SK-N-SH (cell line): ENCODE data around the gene CD300E. TPM values are rescaled to one million over a fixed set of nuclear protein-coding genes. Genes with fewer than 3 reads are reported as not detected.

Experiments
- CTCF ChIA-PET: fragments of 300-600, 350-600 bp; formaldehyde crosslinking; extraction: SDS; loops from one replicate; lab custom pipeline; 2021; lab: Yijun Ruan, JAX
- POLR2A ChIA-PET: fragments of 350-600 bp; sonication (Branson Sonifier 250); formaldehyde crosslinking; extraction: SDS; loops from one replicate; lab custom pipeline; 2020; ENCODE audit warnings: antibody characterized with exemption, inconsistent platforms; lab: Yijun Ruan, JAX
- DNase-seq: peaks from one replicate; pipeline ENCODE4 v3.0.0; 2012
- H2AFZ ChIP-seq: fragments of 200-600 bp; sonication (generic); 2 replicates; pipeline ENCODE4 v1.8.1; 2016; ENCODE audit warnings: antibody characterized with exemption, mild to moderate bottlenecking, low read depth
- H3F3A ChIP-seq: fragments of 200-600 bp; sonication (generic); replicated peaks from 2 replicates; pipeline ENCODE3; 2016; ENCODE audit warnings: antibody characterized with exemption, mild to moderate bottlenecking; ENCODE audit not compliant: insufficient read depth
- H3K27ac ChIP-seq, 2 experiments: fragments of 200-500 bp in 1 of 2; fragments of 200-600 bp in 1 of 2; sonication (Bioruptor generic) in 1 of 2; sonication (generic), shearing (Covaris generic) in 1 of 2; 2 replicates each; pipeline versions ENCODE4 v1.5.1 to v1.6.1; 2014 to 2016; ENCODE audit warnings: low read depth in 2 of 2, inconsistent platforms in 1 of 2, low read length in 1 of 2, mild to moderate bottlenecking in 1 of 2, mixed read lengths in 1 of 2
- H3K27me3 ChIP-seq: fragments of 200-600 bp; sonication (generic), shearing (Covaris generic); 2 replicates; pipeline ENCODE4 v1.6.1; 2016; ENCODE audit warnings: mixed run types; ENCODE audit not compliant: insufficient read depth
- H3K36me3 ChIP-seq, 2 experiments: fragments of 200-500 bp in 1 of 2; fragments of 200-600 bp in 1 of 2; sonication (Bioruptor generic) in 1 of 2; sonication (generic) in 1 of 2; replicated peaks in 1 of 2; 2 replicates each; pipeline versions ENCODE3 to v1.5.1; 2014 to 2016; ENCODE audit warnings: low read length in 1 of 2, mild to moderate bottlenecking in 1 of 2; ENCODE audit not compliant: insufficient read depth in 2 of 2, control insufficient read depth in 1 of 2
- H3K4me1 ChIP-seq, 2 experiments: fragments of 200-500 bp in 1 of 2; fragments of 200-600 bp in 1 of 2; sonication (Bioruptor generic) in 1 of 2; sonication (generic), shearing (Covaris generic) in 1 of 2; 2 replicates each; pipeline versions ENCODE4 v1.5.1 to v1.6.1; 2014 to 2016; ENCODE audit warnings: low read depth in 1 of 2, low read length in 1 of 2, mixed run types in 1 of 2; ENCODE audit not compliant: insufficient read depth in 2 of 2, control insufficient read depth in 1 of 2
- H3K4me2 ChIP-seq: fragments of 200-600 bp; sonication (generic), shearing (Covaris generic); 2 replicates; pipeline ENCODE4 v1.6.1; 2017; ENCODE audit warnings: mixed run types
- H3K4me3 ChIP-seq, 2 experiments: fragments of 200-500 bp in 1 of 2; fragments of 200-600 bp in 1 of 2; sonication (Bioruptor generic) in 1 of 2; sonication (generic), shearing (Covaris generic) in 1 of 2; 2 replicates each; pipeline versions ENCODE4 v1.5.1 to v1.8.1; 2014 to 2016; ENCODE audit warnings: low read depth in 2 of 2, inconsistent platforms in 1 of 2, low read length in 1 of 2, mild to moderate bottlenecking in 1 of 2, mixed read lengths in 1 of 2, moderate library complexity in 1 of 2
- H3K79me2 ChIP-seq: fragments of 200-600 bp; sonication (generic); 2 replicates; pipeline ENCODE4 v1.8.1; 2017; ENCODE audit warnings: mild to moderate bottlenecking; ENCODE audit not compliant: insufficient read depth
- H3K9ac ChIP-seq: fragments of 200-600 bp; sonication (generic); 2 replicates; pipeline ENCODE4 v1.6.1; 2017; ENCODE audit warnings: mixed run types
- H3K9me2 ChIP-seq: fragments of 200-600 bp; sonication (generic); 2 replicates; pipeline ENCODE4 v1.6.1; 2017; ENCODE audit warnings: mixed run types
- H3K9me3 ChIP-seq: fragments of 200-600 bp; sonication (generic); 2 replicates; pipeline ENCODE4 v1.6.1; 2017; ENCODE audit warnings: mixed run types, mild to moderate bottlenecking, moderate library complexity
- H4K20me1 ChIP-seq: fragments of 200-600 bp; sonication (generic); 2 replicates; pipeline ENCODE4 v1.6.1; 2017; ENCODE audit warnings: mild to moderate bottlenecking, mixed run types; ENCODE audit not compliant: insufficient read depth
- ELF1 ChIP-seq: IDR thresholded peaks from 2 replicates; pipeline ENCODE4 v1.4.0; 2012
- EP300 ChIP-seq, 2 experiments: IDR thresholded peaks; 2 replicates each; pipeline versions ENCODE4 v1.4.0 to v1.6.1; 2012; ENCODE audit warnings: borderline replicate concordance in 1 of 2, low read depth in 1 of 2, low read length in 1 of 2
- EZH2phosphoT487 ChIP-seq: fragments of 200-600 bp; sonication (generic); IDR thresholded peaks from 2 replicates; pipeline ENCODE4 v1.6.1; 2017; ENCODE audit warnings: low read depth, mixed run types, mild to moderate bottlenecking, antibody characterized with exemption, moderate library complexity, borderline replicate concordance
- FOXM1 ChIP-seq: IDR thresholded peaks from 2 replicates; pipeline ENCODE4 v1.4.0; 2012; ENCODE audit warnings: low read depth, mild to moderate bottlenecking
- GATA2 ChIP-seq: sonication (generic); formaldehyde crosslinking; IDR thresholded peaks from 2 replicates; pipeline ENCODE4 v1.5.0; 2020; ENCODE audit warnings: mild to moderate bottlenecking, missing genetic modification reagents
- JUND ChIP-seq: IDR thresholded peaks from 2 replicates; pipeline ENCODE4 v1.4.0; 2012
- MEF2A ChIP-seq: IDR thresholded peaks from 2 replicates; pipeline ENCODE4 v1.4.0; 2012; ENCODE audit warnings: low read depth, borderline replicate concordance
- MXI1 ChIP-seq: IDR thresholded peaks from 2 replicates; pipeline ENCODE4 v1.6.1; 2012; ENCODE audit warnings: mild to moderate bottlenecking, low read depth, low read length, improper control_type of control experiment
- NFIC ChIP-seq: IDR thresholded peaks from 2 replicates; pipeline ENCODE4 v1.4.0; 2012; ENCODE audit warnings: borderline replicate concordance
- NRF1 ChIP-seq: IDR thresholded peaks from 2 replicates; pipeline ENCODE4 v1.6.1; 2012; ENCODE audit warnings: low read depth, mild to moderate bottlenecking, low read length
- POLR2AphosphoS5 ChIP-seq: IDR thresholded peaks from 2 replicates; pipeline ENCODE4 v1.6.1; 2012; ENCODE audit warnings: low read depth, low read length
- RFX5 ChIP-seq: IDR thresholded peaks from 2 replicates; pipeline ENCODE4 v1.6.1; 2012; ENCODE audit warnings: mild to moderate bottlenecking, improper control_type of control experiment, low read length
- SIN3A ChIP-seq: IDR thresholded peaks from 2 replicates; pipeline ENCODE4 v1.6.1; 2012; ENCODE audit warnings: low read depth, mild to moderate bottlenecking, low read length, moderate library complexity, borderline replicate concordance
- TAF1 ChIP-seq: IDR thresholded peaks from 2 replicates; pipeline ENCODE4 v1.6.1; 2012; ENCODE audit warnings: low read depth, mild to moderate bottlenecking, low read length, moderate library complexity, borderline replicate concordance
- TCF12 ChIP-seq: IDR thresholded peaks from 2 replicates; pipeline ENCODE4 v1.4.0; 2012
- TEAD4 ChIP-seq: IDR thresholded peaks from 2 replicates; pipeline ENCODE4 v1.4.0; 2012; ENCODE audit warnings: mild to moderate bottlenecking, borderline replicate concordance; ENCODE audit not compliant: insufficient read depth
- YY1 ChIP-seq: IDR thresholded peaks from 2 replicates; pipeline ENCODE4 v1.4.0; 2012; ENCODE audit warnings: low read depth, mild to moderate bottlenecking
- WGBS: methylation state at CpG from one replicate; pipeline ENCODE4 v1.1.6; 2017; ENCODE audit warnings: low lambda C conversion rate; 5-methylcytosine and 5-hydroxymethylcytosine counted together
- polyA plus RNA-seq, 3 experiments: library from polyadenylated mRNA; depleted of rRNA; stranded (reverse); fragments of >200 nt; gene quantifications; 2 replicates each; pipeline ENCODE4 v1.2.3, GENCODE V29; 2012
- TF ChIP-seq, protein P1 (sequence below): fragments of 150-350 bp; IDR thresholded peaks from 2 replicates; pipeline ENCODE4 v1.6.1; 2016; ENCODE audit warnings: mild to moderate bottlenecking, low read depth, low read length
- TF ChIP-seq, protein P2 (sequence below): IDR thresholded peaks from 2 replicates; pipeline ENCODE4 v1.6.1; 2012; ENCODE audit warnings: mild to moderate bottlenecking, low read depth, low read length, moderate library complexity
- TF ChIP-seq, protein P3 (sequence below): IDR thresholded peaks from 2 replicates; pipeline ENCODE4 v1.4.0; 2012; ENCODE audit warnings: low read depth
- TF ChIP-seq, protein P4 (sequence below): IDR thresholded peaks from 2 replicates; pipeline ENCODE4; 2012
- TF ChIP-seq, protein P5 (sequence below): IDR thresholded peaks from 2 replicates; pipeline ENCODE4 v1.4.0; 2012; ENCODE audit warnings: low read depth, borderline replicate concordance

CD300E gene
- polyA plus RNA-seq, 1 of the 3 experiments (the other 2 are of a cell fraction), result not detected

DNA sequence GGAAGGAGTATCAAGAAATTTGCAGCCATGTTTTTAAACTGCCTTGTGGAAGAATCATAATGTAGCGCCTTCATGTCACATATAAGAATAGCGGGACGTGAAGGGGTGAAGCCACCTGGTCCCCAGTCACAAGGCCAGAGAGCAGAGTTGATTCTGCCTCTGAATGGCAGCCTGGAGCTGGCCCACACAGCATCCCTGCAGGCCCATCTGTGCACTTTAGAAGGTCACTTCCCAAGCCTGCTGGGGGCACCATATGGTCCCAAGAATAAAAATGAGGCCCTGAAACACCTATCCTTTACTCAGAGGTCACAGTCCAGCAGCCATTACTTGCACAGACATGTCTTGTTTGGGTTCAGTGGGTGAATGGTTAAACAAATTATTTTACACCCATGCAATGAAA is 15.0 kb downstream of the CD300E start (continued):
- TF ChIP-seq, protein P1, sequence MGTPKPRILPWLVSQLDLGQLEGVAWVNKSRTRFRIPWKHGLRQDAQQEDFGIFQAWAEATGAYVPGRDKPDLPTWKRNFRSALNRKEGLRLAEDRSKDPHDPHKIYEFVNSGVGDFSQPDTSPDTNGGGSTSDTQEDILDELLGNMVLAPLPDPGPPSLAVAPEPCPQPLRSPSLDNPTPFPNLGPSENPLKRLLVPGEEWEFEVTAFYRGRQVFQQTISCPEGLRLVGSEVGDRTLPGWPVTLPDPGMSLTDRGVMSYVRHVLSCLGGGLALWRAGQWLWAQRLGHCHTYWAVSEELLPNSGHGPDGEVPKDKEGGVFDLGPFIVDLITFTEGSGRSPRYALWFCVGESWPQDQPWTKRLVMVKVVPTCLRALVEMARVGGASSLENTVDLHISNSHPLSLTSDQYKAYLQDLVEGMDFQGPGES, result no peak
- TF ChIP-seq SIN3A, result no peak

DNA sequence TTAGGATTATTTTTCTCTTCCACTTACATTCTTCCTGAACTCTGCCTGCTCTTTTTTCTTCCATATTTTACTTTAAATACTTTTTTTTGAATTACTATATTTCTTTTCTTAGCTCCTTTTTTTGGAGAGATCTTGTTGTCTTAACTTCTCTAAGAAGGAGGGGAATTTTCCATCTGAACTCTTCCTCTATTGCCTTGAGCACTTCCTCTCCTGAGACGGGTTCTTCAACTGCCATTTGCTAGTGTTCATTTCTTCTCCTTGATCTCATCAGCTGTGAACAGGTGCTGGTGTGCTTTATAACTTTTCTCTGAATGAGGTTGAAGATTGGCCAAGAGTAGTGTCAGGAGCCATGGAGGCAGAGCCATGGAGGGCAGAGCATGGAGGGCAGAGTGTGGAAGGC is 16.3 kb downstream of the CD300E start:
- Histone ChIP-seq H3K9me3 (no peaks in the 10 kb centered on the region), H3K27ac (no peak overlapping the region), H3K9ac (no peak overlapping the region), H3K4me1 (no peaks in the 10 kb centered on the region), H3K4me2 (no peak overlapping the region), H3K79me2 (no peaks in the 10 kb centered on the region), H4K20me1 (no peaks in the 10 kb centered on the region), H3K27me3 (no peaks in the 10 kb centered on the region), H3K36me3 (no peaks in the 10 kb centered on the region), H2AFZ (no peak overlapping the region), H3F3A (no peaks in the 10 kb centered on the region), H3K9me2 (no peaks in the 10 kb centered on the region), H3K4me3 (no peak overlapping the region)
- no peak for DNase-seq
- TF ChIP-seq NFIC (no peak), JUND (no peak), MXI1 (no peak), GATA2 (CRISPR knock-in tag) (no peak), NRF1 (no peak), TAF1 (no peak), TEAD4 (no peak), TCF12 (no peak), ELF1 (no peak), FOXM1 (no peak), EZH2phosphoT487 (no peak), POLR2AphosphoS5 (no peak), EP300 (IDR thresholded peaks at IDR 0.05; ENCODE audit: borderline replicate concordance in 1 of 2, low read depth in 1 of 2, low read length in 1 of 2) (no peak), YY1 (no peak), MEF2A (no peak), RFX5 (no peak)
- TF ChIP-seq, protein P2, sequence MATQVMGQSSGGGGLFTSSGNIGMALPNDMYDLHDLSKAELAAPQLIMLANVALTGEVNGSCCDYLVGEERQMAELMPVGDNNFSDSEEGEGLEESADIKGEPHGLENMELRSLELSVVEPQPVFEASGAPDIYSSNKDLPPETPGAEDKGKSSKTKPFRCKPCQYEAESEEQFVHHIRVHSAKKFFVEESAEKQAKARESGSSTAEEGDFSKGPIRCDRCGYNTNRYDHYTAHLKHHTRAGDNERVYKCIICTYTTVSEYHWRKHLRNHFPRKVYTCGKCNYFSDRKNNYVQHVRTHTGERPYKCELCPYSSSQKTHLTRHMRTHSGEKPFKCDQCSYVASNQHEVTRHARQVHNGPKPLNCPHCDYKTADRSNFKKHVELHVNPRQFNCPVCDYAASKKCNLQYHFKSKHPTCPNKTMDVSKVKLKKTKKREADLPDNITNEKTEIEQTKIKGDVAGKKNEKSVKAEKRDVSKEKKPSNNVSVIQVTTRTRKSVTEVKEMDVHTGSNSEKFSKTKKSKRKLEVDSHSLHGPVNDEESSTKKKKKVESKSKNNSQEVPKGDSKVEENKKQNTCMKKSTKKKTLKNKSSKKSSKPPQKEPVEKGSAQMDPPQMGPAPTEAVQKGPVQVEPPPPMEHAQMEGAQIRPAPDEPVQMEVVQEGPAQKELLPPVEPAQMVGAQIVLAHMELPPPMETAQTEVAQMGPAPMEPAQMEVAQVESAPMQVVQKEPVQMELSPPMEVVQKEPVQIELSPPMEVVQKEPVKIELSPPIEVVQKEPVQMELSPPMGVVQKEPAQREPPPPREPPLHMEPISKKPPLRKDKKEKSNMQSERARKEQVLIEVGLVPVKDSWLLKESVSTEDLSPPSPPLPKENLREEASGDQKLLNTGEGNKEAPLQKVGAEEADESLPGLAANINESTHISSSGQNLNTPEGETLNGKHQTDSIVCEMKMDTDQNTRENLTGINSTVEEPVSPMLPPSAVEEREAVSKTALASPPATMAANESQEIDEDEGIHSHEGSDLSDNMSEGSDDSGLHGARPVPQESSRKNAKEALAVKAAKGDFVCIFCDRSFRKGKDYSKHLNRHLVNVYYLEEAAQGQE, result no peak
- TF ChIP-seq, protein P3, sequence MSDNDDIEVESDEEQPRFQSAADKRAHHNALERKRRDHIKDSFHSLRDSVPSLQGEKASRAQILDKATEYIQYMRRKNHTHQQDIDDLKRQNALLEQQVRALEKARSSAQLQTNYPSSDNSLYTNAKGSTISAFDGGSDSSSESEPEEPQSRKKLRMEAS, result no peak
- TF ChIP-seq, protein P4, sequence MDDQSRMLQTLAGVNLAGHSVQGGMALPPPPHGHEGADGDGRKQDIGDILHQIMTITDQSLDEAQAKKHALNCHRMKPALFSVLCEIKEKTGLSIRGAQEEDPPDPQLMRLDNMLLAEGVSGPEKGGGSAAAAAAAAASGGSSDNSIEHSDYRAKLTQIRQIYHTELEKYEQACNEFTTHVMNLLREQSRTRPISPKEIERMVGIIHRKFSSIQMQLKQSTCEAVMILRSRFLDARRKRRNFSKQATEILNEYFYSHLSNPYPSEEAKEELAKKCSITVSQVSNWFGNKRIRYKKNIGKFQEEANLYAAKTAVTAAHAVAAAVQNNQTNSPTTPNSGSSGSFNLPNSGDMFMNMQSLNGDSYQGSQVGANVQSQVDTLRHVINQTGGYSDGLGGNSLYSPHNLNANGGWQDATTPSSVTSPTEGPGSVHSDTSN, result no peak
- TF ChIP-seq, protein P5, sequence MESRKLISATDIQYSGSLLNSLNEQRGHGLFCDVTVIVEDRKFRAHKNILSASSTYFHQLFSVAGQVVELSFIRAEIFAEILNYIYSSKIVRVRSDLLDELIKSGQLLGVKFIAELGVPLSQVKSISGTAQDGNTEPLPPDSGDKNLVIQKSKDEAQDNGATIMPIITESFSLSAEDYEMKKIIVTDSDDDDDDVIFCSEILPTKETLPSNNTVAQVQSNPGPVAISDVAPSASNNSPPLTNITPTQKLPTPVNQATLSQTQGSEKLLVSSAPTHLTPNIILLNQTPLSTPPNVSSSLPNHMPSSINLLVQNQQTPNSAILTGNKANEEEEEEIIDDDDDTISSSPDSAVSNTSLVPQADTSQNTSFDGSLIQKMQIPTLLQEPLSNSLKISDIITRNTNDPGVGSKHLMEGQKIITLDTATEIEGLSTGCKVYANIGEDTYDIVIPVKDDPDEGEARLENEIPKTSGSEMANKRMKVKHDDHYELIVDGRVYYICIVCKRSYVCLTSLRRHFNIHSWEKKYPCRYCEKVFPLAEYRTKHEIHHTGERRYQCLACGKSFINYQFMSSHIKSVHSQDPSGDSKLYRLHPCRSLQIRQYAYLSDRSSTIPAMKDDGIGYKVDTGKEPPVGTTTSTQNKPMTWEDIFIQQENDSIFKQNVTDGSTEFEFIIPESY, result no peak
- CTCF ChIA-PET, result interaction anchor here (1.2 to 2.0 kb wide), 2 partner anchors 9 to 149 kb away, joined by 4 to 5 read pairs; no protein-coding TSS in a partner anchor
- POLR2A ChIA-PET, result no interaction called here
- 23% methylated on average over 1 of the region's 1 CpG for WGBS
